Right hindlimb (tissue), 1 donor: ENCODE measurements around the gene SCO1.
"Not testable (repeated sequence)": the region's sequence is repeated elsewhere in the genome, so short reads cannot be mapped to it uniquely, and the experiment has no call there.

Experiments
- DNase-seq: peaks from one replicate; pipeline ENCODE4 v3.0.0-alpha.2; 2018

SCO1 gene

DNA sequence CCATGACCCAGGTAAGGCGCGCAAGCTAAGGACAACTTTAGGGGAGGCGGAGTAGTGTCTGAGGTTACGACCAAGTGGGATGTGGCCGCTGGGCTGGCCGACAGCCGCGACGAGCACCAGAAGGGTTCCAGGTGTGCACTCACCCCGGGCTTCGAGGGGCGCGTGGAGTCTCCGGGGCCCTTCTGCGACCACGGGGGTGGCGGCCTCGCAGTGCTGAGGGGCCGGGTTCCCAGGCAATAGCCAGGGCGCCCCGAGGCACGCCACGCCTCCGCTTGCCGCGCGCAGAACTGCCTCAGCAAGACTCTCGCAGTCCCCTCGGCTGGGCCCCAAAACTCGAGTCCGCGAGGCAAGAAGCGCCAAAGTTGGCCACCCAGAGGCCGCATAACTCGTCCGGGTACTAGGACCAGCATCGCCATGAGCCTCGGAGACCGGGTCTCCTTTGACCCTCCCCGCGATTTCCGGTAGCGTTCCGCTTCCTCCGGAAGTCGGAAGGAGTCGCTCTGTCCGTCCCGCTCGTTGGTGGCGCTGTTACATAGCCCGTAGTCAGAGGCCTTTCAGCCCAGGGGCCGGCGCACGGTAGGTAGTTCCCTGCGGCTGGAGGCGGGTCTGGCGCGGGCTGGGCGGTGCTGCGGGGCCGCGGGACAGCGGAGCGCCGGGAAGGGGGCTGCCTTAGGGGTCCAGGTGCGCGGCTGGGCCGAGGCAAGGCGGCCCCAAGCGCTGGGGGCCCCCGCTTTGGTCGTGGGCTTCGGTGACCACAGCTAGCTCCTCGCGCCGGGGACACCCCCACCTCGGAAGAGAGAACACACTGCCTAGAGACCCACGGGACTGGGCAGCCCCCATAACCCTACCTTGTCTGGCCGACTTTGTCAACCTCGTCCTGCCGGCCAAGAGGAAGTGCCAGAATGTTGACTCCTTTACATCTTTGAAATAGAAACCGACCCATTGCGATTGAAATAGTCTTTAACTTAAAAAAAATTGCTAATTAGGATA, at the start of gene SCO1, which contains the start of gene ADPRM:
SCO1 (minus strand) TSS at position 442 of the 990 bp plus-strand sequence; CDS start at position 416, 26 bp downstream.
ADPRM (plus strand) TSS at position 503 of the 990 bp plus-strand sequence. CDS start 7,333 bp downstream, outside the sequence.
- DNase-seq = peak; percentile 97

DNA sequence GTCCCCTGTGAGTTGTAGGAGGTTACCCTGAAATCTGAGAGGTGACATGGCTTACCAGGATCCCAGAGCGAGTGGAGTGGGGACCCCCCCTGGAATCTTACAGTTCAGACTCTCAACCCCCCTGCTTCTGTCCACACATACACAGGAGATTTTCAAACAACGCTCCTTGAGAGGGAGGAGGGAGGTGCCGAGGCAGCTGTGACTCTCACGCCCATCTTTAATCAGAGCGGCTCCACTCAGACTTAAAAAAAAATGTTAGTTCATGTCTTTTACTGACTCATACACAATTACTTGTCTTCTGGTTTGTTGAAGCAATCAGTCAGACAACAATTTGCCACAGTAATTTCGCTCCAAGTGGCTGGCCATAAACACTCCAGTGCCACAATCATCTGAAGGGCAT, 47.9 kb upstream of the SCO1 start:
- DNase-seq = no peak

DNA sequence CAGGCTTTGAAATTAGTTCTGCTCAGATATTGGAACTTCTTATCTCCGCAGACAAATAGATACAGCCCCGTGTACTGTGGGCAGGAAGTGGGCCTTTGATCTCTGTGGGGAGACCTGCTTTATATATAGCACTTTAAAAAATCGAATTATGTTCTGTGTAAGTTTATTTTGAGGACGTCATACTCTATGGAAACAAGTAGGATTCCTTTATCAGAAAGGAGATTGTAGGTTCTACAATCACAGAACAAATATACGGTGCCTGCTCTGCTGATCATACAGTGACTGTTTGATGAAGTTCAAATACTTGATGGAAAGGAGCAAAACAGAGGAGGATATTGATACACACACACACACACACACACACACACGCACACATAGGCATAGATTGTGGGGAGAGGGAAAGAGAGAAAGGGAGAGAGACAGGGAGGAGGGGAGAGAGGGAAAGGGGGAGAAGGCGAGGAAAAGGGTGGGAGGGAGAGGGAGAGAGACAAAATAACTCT, 47.2 kb upstream of the SCO1 start:
- DNase-seq = no peak

DNA sequence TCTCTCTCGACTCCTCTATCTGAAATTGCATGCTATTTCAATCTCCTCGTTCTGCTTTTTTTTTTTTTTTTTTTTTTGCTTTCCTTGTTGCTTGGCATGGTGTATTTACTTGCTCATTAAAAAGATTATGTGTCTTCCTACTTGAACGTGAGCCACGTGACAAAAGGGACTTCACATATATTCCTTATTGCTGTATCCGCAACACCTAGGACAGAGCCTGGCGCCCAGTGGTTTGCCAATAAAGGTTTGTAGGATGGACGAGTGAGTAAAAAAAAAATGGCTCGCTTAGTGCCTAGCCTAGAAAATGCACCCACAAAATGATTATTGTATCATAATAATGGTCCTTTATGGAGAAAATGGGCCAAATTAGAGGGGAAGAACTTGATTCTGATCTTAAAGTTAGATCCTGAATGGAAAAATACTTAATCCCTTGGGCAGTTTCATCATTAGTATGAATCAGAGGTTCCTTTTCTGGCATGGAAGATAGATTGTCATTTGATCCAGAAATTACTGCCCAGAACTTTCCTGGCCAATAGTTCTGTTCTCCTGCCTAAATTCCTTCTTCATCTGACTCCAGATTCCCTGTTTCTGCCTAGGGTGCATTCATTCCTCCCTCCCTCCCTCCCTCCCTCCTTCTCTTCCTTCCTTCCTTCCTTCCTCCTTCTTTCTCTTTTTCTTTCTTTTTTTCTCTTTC, 46.1 kb upstream of the SCO1 start:
- no peak for DNase-seq

DNA sequence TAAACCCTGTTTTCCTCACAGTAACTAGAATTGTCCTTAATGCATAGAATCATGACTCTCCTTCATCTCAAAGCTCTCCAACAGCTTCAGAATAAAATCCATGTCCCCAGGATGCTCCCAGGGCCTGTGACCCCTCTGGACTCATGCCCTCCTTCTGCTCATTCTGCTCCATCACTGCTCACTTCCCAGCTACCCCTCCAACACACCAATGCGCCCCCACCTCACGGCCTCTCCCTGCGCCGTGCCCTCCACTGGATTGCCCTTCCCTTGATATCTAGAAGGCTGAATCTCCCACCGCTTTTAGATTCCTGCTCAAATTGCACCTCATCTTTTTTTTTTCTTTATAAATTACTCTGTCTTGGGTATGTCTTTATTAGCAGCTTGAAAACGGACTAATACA, 45.1 kb upstream of the SCO1 start:
- DNase-seq = no peak

DNA sequence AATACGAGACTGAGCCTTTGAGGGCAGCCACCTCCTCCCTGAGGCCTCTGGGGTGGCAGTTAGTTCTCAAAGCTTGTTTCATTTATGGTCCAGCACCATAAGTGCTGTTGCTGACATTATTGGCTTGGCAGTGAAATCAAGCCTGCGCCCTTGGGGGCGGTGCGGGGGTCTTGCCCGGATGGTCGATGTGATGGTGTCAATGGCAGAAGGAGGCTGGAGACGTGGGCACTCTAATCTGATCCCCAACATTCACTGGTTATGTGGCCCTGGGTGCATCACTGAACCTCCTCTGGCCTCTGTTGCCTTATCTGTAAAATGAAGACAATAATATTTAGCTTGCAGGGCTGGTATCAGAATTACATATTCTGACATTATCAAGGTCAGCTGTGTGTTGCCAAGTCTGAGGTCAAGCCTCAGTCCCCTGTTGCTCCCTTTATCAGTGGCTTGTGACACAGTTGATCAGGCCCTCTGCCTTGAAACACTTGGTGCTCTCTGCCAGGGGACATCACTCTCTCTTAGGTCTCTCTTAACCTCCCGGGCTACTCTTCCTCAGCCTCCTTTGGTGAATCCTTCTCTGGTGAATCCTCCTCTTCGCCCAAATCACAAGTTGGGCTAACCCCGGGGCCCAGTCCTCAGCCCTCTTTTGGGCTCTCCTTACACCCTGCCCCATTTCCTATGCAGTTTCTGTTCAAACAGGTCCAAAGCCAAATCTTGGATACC, 44.2 kb upstream of the SCO1 start:
- no peak for DNase-seq

DNA sequence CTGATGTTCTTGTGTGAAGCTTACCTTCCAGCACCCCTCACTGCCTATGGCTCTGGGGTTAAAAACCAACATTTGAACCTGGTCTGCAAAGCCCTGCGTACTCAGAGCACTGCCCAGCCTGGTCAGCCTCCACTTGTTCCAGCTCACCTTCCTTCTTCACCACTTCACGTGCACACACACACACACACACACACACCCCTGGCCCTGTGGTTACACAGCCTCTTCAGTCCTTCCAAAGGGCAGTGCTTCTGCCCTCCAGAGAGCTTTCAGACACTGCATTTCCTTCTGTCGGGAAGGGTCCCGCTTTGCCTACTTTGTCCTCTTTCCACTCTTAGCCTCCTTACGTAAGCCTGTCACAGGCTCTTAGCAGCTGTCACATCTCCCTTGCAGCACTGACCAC, 42.1 kb upstream of the SCO1 start:
- no peak for DNase-seq

DNA sequence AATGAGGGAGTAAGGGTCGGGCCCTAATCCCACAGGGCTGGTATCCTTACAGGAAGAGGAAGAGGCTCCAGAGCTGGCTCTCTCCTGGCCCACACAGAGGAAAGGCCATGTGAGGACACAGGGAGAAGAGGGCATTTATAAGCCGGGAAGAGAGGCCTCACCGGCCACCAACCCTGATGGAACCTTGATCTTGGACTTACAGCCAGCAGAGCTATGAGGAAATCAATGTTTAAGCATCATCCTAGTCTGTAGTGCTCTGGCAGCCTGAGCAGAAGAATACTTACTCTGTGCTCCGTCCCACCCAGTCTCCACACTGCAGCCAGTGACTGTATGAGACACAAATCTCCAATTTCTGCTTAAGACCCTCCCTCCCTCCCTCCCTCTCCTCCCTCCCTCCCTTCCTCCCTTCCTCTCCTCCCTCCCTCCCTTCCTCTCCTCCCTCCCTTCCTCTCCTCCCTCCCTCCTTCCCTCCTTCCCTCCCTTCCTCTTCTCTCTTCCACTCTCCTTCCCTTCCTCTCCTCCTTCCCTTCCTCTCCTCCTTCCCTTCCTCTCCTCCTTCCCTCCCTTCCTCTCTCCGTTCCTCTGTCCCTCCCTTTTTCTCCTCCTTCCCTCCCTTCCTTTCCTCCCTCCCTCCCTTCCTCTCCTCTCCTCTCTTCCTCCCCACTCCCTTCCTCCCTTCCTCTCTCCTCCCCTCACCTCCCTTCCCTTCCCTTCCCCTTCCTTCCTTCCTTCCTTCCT, 41.4 kb upstream of the SCO1 start:
- DNase-seq = peak; percentile 58

DNA sequence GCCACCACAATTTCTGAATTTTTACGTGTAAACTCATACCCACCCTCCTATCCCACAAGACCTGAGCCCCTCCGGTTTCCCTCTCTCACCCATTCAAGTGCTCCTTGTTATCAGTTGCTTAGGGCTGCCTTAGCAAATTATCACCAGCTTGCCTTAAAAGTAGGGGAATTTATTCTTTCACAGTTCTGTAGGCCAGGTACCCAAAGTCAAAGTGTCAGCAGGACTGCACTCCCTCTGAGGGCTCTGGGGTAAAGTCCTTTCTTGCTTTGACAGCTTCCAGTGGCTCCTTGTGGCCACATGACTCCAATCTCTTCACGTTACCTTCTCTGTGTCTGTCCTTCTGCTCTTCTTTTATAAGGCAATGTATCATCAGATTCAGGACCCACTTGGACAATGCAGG, 40.4 kb upstream of the SCO1 start:
- DNase-seq = no peak

DNA sequence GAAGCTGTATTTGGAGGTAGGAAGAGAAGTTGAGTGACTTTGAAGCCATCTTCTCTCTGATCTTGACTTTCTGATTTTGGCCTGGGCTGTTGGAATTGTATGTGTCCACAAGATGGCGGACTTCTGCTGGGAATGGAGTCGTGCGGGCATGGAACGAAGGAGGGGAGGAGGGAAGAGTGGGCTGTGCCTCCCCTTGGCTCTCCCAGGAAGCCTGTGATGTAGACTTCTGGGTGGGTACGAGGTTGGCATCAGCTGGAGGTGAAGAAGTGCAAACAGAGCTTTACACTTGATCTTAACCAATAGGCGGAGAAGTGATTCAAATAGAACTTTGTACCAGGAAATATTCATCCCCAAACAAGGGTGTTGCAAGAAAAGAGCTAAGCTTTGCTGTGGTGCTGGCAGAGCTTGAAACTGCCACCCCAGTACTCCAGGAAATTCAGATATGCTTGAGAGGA, 39.9 kb upstream of the SCO1 start:
- DNase-seq = peak; percentile 68

DNA sequence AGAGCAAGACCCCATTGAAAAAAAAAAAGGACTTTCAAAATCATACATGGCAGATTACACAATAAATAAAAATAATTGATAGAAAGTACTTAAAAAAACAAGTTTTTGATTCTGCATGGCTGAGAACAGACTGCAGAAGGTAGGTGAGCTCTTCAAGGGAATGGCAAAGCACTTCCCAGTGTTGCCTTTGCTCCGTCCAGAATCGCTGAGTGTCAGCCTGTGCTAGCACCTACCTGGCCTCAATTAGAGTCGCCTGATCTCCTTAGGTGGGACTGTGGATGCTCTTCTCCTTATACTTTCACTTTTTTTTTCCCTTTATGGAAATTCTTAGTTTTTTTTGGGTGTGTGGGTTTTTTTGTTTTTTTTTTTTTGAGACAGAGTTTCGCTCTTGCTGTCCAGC, 38.5 kb upstream of the SCO1 start:
- DNase-seq = no peak

DNA sequence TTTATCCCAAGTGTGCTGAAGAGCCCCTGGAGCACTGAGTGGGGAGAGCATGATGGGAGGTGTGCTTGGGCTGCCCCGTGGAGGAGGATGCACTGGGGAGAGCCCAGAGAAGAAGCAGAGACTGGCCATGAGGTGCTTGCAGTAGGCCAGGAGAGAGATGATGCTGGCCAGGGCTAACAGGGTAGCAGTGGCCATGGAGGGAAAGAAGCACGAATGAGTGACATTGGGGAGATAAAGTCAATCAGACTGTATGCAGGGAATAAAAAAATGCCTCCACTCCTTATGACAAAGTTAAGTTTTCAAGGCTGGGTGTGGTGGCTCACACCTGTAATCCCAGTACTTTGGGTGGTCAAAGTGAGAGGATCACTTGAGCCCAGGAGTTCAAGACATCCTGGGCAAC, 37.9 kb upstream of the SCO1 start:
- DNase-seq = no peak

DNA sequence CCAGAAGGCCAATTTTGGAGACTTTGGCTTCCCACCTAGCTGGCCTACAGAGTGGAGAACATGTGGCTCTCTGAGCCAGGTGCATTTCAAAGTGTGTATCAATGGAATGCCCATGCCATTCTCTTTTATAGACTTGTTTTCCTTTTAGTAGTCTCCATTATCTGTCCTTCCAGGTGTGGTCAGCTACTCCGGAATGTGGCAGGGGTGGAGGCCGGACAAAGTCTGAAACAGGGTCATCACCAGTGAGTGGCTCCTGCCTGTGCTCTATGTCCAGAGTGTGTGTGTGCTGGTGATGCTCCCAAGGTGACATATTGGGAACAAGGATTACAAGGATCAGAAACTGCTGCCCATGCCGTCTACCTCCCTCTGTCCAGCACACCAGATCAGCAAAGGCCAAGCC, 36.3 kb upstream of the SCO1 start:
- DNase-seq = no peak

DNA sequence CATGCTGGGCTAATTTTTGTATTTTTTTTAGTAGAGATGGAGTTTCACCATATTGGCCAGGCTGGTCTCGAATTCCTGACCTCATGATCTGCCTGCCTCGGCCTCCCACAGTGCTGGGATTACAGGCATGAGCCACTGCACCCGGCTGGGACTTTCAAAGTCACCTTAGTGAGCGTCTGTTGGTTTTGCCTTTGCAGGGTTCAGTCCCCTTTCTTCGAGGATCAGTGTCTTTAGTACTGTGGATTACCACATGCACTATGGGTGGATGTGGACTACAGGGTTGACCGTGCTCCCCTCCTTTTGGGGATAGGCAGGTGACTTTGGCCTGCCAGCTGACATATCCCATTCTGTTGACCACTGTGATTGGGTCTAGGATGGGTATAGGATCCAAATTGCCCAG, 34.8 kb upstream of the SCO1 start:
- not testable (repeated sequence) for DNase-seq

DNA sequence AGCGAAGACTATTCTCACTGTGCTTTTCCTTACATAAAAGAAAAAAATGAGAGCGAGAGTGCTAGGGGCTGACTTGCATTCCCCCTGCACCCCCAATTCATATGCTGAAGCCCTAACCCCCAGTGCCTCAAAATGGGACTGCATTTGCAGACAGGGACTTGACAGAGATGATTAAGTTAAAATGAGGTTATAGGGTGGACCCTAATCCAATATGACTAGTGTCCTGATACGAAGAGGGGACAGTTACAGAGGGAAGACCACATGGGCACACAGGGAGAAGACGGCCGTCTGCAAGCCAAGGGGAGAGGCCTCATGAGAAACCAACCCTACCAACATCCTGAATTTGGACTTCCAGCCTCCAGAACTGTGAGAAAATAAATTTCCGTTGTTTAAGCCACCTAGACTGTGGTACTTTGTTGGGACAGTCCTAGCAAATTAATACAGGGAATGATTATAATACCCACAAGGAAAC, 34.1 kb upstream of the SCO1 start:
- DNase-seq = no peak

DNA sequence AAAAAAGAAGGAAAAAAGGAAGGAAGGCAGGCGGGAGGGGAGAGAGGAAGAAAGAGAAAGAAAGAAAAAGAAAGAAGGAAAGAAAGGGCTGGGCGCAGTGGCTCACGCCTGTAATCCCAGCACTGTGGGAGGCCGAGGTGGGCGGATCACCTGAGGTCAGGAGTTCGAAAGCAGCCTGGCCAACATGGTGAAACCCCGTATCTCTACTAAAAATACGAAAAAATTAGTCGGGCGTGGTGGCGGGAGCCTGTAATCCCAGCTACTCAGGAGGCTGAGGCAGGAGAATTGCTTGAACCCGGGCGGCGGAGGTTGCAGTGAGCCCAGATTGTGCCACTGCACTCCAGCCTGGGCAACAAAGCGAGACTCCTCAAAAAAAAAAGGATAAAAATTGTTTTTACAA, 32.9 kb upstream of the SCO1 start:
- DNase-seq = not testable (repeated sequence)

DNA sequence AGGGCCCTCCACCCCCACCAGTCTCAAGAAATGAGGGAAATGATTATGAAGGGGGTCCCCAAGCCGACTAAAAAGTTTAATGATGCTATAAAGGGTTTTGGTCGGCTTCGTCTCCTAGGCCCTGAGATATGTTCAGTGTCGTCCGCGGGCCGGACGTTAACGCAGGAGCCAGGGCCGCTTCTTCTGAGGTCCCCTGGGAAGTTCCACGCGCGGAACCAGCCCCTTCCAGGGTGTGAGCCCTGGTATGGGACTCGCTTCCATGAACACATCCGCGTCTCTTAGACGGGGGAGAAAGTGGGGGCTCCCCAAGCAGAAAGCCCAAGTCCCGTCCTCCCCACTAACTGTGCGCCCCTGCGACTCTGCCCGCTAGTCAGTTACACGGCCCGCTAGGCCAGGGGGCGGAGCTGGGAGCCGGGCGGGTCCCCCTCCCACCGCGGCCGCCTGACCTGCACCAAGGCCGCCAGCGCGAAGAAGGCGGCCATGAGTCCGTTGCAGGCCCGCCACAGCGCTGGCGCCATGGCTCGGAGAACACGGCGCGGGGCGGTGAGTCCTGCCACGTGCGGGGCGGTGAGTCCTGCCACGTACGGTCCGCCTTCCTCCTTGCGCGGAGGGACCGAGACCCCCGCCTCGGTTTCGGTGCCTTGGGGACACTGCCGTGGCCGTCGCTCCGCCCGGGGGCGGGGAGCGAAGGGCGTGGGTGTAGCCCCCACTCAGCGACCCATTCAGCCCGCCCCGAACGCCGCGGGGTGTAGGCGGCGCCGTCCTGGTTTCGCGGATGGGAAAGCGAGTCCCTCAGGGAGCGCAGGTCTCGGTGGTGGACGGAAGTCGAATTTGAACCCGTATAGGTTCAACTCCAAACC, 32.2 kb upstream of the SCO1 start, which contains the start of gene TMEM220:
TMEM220 (minus strand) TSS at position 690 of the 860 bp plus-strand sequence; CDS start at position 518, 172 bp downstream.
- DNase-seq = peak; percentile 91

DNA sequence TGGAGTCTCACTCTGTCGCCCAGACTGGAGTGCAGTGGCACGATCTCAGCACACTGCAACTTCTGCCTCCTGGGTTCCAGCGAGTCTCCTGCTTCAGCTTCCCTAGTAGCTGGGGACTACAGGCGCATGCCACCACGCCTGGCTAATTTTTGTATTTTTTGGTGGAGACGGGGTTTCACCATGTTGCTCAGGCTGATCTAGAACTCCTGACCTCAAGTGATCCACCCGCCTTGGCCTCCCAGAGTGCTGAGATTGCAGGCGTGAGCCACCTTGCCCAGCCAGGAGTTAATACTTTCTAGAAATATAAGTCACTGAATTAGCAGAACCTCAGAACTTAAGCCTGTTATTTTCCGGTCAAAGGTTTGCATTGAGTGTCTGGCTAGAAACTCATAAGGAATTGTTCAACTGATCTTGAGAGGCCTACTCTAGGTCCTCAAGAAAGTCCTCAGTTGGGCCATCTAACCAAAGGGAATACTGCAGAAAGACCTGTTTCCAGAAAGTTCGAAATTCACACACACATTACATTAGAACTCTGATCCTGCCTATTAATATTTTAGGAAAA, 31.1 kb upstream of the SCO1 start:
- no peak for DNase-seq

DNA sequence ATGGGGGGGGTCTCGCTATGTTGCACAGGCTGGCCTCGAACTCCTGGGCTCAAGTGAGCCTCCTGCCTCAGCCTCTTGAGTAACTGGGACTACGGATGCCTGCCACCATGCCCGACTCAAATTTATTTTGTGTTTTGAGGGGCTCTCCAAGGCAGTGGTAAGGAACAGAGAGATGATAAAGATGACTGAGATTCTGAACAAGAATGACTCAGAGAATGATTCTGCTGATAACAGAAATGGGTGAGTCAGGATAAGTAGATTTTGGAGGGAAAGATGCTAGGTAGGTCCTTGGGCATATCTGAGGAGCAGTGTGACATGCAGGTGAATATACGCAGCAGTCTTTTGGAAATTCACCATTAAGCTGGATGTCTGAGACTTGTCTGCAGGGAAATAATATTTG, 29.9 kb upstream of the SCO1 start:
- no peak for DNase-seq

DNA sequence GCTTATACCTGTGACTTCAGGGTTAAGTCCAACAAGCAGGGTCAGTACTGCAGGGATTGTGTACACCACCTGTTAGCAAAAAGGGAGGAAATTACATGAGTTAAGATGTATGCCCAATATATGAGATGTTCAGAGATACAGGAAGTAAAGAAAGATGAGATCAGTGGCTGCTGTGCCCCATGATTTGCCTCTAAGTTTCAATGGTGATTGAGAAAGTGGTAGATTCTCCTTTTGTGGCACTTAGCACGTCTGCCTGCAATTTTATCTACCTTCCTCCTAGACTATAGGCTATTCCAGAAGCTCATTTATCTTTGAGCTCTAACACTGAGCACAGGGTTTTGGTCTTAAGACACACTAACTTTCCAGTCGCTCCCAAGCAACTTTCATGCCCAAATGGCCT, 28.9 kb upstream of the SCO1 start:
- DNase-seq = no peak

DNA sequence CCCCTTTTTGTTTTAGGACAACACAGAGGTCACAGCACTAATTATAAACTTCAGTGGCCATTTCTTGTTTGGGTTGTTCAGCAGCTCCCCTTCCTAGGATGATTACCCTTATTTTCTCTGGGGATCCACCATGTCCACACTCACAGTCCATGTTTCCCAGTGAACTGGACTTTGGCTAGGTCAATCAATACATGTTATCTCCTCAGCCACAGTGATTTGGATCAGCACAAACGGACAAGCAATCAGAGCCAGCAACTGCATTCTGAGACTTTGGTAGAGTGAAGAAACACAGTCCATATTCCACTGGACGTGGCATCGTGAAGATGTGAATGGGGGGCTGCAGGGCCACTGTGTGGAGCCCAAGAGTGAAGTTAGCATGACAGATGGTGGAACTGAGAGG, 27.9 kb upstream of the SCO1 start:
- DNase-seq = no peak
